Activated CD8-positive, alpha-beta memory T cell treated with anti-CD3 and anti-CD28 coated beads, Interleukin-2, amount 50 U/mL, for 24 hours (primary cell): Measurements from ENCODE around the gene S1PR2.
A peak's percentile ranks its signal among the peaks of the same experiment; 100 is the strongest.

ENCODE experiments used
- DNase-seq: peaks from one replicate; pipeline ENCODE4 v3.0.0-alpha.2; 2020; ENCODE audit errors: extremely low read depth

The S1PR2 gene, protein sequence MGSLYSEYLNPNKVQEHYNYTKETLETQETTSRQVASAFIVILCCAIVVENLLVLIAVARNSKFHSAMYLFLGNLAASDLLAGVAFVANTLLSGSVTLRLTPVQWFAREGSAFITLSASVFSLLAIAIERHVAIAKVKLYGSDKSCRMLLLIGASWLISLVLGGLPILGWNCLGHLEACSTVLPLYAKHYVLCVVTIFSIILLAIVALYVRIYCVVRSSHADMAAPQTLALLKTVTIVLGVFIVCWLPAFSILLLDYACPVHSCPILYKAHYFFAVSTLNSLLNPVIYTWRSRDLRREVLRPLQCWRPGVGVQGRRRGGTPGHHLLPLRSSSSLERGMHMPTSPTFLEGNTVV

DNA sequence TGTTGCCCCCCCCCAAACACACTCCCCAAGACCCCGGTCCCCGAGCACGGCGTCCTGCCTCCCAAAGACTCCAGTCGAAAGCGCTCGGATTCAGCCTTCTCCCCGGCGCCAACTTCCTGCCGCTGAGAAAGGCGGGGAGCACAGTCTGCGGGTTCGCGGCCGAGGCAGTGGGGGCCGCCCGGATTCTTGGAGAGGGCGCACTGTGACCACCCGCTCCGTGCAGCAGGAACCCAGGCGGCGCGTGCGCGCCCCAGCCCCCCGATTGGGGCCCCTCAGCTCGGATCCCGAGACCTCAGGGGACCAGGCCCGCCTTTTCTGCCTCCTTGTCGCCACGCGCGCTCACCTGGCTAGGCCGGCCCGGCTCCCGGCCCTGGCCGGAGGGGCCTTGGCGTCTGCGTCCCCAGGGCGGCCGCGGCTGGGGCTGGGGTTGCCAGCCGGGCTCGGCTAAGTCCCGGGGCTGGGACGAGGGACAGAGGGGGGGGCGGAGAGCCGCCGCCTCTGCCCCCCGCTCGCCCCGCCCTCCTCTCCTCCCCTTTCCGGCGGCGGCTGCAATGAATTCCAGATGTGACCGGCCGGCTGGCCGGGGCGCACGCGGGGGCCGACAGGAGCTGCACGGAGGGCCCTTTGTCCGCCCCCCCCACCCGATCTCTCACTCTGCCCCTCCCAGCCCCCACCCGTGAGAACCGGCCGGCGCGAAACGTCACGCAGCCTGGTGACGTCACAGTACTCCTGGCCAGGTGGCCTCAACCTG is at the start of gene S1PR2:
TSS of gene S1PR2 (minus strand) at position 471 of the 751 bp plus-strand sequence. CDS start 6,426 bp downstream, outside the sequence.
- DNase-seq = no peak

DNA sequence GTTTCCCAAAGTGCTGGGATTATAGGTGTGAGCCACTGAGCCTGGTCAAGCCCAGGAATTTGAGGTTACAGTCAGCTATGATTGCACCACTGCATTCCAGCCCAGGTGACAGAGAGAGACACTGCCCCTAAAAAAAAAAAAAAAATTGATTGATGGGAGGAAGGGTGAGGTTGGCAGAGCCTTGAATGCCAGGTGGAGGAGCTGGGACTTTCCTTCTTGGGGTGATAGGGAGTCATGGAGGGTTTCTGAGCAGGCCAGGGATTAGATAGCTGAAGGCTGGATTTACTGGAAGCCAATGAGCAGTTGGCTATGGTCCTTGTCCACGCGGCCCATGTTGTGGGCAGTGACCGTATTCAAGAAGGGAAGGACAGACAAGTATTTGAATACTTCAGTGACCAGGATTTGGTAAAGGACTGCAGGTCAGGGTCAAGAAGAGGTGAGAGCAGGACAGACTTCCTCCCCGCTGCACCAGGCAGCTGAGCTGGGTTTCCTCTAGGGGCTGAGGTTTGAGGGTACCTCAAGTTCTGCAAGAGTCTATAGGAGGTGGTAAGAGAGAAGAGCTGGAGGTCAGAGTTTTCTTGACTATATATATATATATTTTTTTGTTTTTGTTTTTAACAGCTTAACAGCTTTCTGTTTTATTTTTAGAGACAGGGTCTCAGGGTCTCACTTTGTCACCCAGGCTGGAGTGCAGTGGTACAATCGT is 48.8 kb upstream of the S1PR2 start:
- no peak for DNase-seq

DNA sequence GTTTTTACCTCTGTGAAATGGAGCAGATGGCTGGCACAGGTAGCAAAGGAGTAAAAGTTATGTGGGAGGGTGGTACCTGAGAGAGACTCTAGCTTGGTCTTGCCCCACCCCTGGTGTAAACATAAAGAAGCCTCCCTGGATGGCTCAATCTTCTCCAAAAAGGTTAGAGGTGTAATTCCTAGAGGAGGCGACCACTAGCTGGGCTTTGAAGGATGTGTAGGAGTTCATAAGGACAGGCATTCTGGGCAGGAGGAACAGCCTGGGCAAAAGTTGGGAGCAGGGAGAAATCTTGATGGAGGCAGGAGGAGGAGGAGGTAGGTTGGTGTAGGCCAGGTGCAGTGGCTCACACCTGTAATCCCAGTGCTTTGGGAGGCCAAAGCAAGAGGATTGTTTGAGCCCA is 47.8 kb upstream of the S1PR2 start:
- DNase-seq = no peak

DNA sequence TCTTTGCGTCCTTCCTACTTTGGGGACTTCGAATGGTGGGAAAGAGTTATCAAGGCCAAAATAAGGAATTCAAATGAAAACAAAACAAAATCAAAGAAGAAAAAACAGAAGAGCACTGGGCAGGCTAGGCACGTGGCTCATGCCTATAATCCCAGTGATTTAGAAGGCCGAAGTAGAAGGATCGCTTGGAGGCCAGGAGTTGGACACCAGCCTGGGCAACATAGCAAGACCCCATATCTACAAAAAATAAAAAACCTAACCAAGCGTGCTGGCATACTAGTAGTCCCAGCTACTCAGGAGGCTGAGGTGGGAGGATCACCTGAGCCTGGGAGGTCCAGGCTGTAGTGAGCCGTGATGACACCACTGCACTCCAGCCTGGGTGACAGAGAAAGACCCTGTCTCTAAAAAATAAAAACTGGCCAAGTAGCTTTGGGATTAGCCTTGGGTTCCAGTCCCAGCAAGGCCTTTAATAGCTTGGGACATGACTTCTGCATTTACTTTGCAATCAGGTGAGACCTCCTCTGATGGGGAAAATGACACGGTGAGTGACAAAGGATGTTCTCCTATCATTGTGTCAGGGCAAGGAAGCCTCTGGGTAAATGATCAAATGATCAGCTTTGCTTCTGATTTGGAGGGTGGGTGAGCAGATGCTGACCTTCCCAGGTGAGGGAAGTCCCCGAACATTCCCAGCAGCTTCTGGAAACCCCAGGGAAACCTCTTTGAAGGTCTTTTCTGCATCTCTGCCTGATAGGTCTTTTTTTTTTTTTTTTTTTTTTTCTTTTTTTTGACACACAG is 46.9 kb upstream of the S1PR2 start:
- DNase-seq = no peak

DNA sequence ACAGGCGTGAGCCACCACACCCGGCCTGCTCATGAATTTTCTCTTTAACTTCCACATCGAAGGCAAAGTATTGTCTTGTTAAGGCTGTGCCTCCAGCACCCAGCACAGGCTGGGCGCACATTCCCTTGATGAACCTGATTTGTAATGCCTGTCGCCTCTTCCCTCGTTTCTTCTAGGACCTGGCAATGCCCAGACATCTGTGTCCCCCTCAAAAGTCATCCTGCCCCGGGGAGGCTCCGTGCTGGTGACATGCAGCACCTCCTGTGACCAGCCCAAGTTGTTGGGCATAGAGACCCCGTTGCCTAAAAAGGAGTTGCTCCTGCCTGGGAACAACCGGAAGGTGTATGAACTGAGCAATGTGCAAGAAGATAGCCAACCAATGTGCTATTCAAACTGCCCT is 43.5 kb upstream of the S1PR2 start:
- no peak for DNase-seq

DNA sequence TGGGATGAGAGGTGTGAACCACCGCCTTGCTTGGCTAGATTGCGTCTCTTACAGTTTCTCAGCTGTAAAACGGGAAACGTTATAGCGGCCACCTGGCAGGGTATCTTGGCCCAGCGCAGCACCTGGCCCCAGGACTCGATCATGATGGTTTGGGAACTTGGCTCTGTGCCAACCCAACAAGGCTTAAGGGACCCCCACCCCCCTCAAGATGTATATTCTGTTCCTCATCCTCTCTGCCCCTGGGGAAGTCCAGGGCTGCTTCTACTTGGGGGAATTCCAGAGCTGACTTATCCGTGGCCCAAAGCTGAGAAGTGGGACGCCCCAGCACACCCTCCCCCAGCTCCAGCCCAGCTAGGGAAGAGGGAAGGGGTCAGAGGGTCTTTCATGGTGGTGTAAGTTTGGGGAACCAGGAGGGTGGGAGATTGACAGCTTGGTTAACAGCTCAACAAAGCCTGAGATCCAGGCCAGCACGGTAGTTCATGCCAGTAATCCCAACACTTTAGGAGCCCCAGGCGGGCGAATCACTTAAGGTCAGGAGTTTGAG is 40.5 kb upstream of the S1PR2 start:
- DNase-seq = no peak

DNA sequence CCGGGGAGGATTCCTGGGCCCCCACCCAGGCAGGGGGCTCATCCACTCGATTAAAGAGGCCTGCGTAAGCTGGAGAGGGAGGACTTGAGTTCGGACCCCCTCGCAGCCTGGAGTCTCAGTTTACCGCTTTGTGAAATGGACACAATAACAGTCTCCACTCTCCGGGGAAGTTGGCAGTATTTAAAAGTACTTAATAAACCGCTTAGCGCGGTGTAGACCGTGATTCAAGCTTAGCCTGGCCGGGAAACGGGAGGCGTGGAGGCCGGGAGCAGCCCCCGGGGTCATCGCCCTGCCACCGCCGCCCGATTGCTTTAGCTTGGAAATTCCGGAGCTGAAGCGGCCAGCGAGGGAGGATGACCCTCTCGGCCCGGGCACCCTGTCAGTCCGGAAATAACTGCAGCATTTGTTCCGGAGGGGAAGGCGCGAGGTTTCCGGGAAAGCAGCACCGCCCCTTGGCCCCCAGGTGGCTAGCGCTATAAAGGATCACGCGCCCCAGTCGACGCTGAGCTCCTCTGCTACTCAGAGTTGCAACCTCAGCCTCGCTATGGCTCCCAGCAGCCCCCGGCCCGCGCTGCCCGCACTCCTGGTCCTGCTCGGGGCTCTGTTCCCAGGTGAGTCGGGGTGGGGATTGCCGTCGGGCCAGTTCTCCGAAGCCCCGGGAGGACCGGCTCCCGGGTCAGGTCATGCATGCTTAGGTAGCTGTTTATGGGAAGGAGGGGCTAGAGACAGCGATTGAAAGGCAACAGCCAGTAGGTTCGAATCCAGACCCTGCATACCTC is 39.7 kb upstream of the S1PR2 start, which contains the start of gene ICAM1:
TSS of gene ICAM1 (plus strand) at position 505 of the 779 bp plus-strand sequence. CDS start at position 545, 40 bp downstream.
- peak; percentile 41 for DNase-seq

DNA sequence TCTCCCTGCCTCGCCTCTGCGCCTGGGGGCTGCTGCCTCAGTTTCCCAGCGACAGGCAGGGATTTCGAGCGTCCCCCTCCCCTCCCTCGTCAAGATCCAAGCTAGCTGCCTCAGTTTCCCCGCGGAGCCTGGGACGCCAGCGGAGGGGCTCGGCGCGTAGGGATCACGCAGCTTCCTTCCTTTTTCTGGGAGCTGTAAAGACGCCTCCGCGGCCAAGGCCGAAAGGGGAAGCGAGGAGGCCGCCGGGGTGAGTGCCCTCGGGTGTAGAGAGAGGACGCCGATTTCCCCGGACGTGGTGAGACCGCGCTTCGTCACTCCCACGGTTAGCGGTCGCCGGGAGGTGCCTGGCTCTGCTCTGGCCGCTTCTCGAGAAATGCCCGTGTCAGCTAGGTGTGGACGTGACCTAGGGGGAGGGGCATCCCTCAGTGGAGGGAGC is 39.1 kb upstream of the S1PR2 start:
- peak; percentile 34 for DNase-seq

DNA sequence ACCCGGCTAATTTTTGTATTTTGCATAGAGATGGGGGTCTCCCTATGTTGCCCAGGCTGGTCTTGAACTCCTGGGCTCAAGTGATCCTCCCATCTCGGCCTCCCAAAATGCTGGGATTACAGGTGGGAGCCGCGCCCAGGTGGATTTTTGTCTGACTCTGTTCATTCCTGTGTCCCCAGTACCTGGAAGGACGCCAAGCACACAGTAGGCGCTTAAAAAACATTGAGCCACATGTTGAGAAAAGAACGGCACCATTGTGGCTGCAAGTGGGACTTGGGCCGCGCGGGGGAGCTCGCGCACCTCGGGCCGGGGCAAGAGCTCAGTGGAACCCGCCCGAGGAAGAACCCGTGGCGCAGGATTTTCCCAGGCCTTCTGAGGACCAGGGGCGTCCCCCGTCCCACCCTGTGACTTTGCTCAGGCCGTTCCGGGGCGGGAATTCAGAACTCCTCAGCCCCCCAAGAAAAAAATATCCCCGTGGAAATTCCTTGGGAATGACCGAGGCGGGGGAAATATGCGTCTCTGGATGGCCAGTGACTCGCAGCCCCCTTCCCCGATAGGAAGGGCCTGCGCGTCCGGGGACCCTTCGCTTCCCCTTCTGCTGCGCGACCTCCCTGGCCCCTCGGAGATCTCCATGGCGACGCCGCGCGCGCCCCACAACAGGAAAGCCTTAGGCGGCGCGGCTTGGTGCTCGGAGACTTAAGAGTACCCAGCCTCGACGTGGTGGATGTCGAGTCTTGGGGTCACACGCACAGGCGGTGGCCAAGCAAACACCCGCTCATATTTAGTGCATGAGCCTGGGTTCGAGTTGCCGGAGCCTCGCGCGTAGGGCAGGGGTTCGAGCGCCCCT is 38.4 kb upstream of the S1PR2 start:
- DNase-seq = peak; percentile 68

DNA sequence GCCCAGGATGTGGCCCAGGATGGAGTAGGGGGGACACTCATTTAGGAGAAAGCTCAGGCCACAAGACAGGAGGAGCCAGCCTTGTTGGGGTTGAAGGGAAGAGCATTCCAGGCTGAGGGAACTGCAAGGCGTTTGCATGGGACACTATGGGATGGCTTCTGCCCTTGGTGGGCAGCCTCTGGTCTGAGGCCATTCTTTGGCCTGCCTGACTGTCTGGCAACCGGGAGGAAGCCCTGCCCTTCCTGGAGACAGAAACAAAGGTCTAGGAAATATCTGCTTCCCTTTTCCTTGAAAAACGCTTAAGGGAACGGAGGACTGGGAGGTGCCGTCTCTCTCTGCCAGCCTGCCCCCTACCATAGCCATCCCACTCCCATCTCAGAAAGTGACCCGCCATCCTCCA is 36.9 kb upstream of the S1PR2 start:
- DNase-seq = no peak

DNA sequence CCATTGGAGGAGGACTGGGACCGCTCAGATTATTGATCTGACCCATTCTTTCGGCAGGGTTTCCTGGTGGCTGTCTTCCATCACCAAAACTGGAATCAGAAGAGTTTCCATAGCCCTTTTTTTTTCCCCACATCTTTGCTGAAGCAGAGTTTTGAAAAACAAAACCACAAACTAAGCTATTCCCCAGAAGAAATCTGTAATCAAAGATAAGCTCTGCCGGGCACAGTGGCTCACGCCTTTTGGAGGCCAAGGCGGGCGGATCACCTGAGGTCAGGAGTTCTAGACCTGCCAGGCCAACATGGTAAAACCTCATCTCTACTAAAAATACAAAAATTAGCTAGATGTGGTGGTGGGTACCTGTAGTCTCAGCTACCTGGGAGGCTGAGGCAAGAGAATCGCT is 35.6 kb upstream of the S1PR2 start:
- DNase-seq = no peak

DNA sequence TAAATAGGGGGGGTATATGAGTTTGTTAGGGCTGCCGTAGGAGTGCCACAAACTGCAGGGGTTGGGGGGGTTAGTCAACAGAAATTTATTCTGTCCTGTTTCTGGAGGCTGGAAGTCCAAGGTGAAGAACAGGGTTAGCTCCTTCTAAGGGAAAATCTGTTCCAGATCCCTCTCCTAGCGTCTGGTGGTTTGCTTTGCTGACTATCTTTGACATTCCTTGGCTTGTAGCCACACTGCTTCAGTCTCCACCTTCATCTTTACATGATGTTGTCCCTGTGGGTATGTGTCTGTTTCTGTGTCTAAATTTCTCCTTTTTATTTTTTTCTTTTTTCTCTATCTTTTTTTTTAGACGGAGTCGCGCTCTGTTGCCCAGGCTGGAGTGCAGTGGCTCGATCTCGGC is 31.6 kb upstream of the S1PR2 start:
- DNase-seq = no peak

DNA sequence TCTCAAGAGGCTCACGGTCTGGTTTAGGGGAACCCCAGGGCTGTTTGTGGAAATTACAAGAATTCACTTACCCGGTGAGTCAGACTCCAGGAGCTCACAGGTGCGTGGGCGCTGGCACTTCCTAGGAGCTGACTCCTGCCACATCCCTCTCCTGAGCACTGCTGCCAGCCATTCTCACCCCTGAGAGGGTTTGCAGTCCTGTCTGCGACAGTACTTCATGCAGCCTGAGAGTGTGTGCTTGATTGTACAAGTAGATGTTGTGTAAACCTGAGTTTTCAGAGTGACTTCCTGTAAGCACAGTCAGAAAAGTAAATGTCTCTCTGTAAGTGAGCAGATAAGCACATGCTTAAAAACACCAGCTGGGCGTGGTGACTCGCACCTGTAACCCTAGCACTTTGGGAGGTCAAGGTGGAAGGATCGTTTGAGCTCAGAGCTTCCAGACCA is 29.0 kb upstream of the S1PR2 start:
- DNase-seq = no peak

DNA sequence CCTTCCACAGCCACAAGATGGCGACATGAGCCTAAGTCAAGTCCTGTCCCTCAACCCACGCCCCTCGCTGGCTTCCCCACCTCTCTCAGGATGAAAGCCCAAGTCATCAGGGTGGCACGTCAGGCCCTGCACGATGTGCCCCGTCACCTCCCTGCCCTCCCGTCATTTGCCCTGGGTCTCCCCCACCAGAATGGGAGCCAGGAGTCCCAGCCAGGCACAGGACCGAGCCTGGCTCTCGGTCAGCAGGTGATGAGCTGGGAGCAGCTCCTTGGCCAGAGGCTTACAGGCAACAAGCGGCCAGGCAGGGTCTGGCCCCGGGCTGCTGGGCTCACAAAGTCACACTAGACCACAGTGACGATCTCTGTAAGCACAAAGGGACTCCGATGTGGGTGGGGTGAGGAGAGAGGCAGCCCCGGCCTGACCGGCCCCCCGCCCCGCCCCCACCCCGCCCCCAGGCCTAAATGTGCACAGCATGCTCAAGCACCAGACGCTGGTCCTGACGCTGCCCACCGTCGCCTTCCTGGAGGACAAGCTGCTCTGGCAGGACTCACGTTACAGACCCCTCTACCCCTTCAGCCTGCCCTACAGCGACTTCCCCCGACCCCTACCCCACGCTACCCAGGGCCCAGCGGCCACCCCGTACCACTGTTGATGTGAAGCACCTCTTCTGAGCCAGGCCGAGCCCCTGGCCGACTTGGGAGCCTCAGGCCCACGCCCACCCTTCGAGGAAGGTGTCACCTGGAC is 28.2 kb upstream of the S1PR2 start:
- DNase-seq = peak; percentile 90

DNA sequence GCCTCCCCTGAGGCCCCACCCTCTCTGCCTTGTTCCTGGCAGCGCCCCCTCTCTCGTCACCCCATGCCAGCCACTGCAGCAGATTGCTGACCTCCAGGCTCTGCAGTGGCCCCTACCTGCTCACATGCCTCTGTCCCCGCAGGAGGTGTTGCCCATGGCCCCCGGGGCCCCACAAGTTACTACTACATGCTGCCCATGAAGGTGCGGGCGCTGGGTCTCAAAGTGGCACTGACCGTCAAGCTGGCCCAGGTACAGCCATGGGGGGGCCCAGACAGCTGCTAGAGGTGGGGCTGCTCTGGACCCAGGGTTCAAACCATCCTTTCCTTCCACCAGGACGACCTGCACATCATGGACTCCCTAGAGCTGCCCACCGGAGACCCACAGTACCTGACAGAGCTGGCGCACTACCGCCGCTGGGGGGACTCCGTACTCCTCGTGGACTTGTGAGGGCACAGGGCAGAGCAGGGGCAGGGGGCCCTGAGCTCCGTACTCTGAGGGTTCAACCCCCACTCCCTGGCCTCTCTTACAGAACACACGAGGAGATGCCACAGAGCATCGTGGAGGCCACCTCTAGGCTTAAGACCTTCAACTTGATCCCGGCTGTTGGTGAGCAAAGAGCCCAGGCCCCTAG is 27.1 kb upstream of the S1PR2 start:
- DNase-seq = no peak

DNA sequence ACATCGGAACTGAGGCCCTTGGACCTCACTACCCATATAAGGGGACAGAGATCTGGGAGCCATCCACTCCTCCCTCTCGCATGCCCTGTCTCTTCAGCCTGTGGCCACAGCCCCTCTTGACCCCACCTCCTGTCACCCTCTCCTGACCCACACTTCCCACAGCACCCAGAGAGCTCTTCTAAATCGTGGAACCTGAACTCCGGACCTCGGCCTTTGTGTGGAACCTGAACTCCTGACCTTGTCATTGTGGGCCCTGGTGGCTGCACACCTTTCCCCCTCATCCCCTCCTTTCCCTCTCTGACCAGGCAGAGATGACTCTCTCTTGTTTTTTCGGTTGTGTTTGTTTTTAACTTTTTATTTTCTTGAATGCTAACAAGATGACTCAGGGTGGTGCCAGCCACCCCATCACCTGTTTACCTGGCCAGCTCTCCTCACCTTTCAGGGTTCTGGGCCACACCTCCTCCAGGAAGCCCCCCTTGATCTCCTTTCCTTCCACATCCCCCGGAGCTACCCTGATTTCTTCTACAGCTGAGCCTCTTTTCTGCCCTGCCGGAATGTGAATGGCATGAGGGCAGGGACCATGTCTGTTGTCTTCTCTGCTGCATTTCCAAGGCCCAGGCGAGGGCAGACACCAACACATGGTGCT is 26.0 kb upstream of the S1PR2 start:
- DNase-seq = no peak

DNA sequence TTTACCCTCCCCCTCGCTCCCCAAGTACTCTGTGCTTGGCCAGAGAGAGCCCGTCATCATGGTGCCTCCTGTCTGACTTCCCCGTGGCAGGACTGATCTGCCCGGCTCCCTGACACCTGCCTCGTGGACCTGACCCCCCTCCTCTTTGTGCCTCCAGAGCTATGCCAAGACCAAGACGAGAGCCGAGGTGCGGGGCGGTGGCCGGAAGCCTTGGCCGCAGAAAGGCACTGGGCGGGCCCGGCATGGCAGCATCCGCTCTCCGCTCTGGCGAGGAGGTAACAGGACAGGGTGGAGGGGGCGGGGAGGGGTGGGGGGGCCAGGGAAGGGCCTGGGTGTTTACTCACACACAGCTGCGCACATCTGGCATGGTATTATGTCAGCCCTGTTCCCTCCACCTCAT is 25.4 kb upstream of the S1PR2 start:
- DNase-seq = no peak

DNA sequence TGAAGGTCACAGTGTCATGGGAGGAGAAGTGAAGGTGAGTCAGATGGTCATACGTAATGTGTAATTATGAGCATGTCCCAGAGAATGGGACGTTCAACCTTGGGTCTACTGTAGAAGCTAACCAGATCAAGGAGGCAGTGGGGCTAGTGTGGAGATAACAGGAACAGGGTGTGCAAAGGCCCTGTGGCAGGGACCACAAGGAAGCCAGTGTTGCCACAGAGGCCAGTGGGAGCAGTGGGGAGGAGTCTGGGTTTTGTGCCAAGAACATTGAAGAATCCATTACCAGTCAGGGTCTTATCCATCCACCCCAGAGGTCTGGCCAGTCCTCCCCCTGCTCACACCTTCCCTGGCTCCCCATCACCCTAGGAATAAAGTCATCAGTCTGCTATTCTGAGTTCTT is 24.2 kb upstream of the S1PR2 start:
- no peak for DNase-seq
